HG03342 (cell line): Measurements from ENCODE around the gene MAP2K3.
A peak's percentile ranks its signal among the peaks of the same experiment; 100 is the strongest.

Source experiments
- ATAC-seq: cut with Tn5 transposase; IDR thresholded peaks from one replicate; pipeline ENCODE4 v1.9.1; 2021; ENCODE audit warnings: mild to moderate bottlenecking, moderate library complexity; ENCODE audit not compliant: unreplicated experiment

MAP2K3 gene

GRCh38 chr17:21282231-21282630 lies 2.3 kb upstream of the MAP2K3 start:
- ATAC-seq: no peak

- no peak for ATAC-seq
These were observed 1.7 kb upstream of the MAP2K3 start for GRCh38 chr17:21282850-21283249.

GRCh38 chr17:21283482-21284318 lies 811 bp upstream of the MAP2K3 start:
- ATAC-seq: peak; percentile 12

GRCh38 chr17:21285164-21286065 lies 904 bp downstream of the MAP2K3 start:
- ATAC-seq: no peak

- ATAC-seq: no peak
These were observed 1.7 kb downstream of the MAP2K3 start for GRCh38 chr17:21286066-21286770.

GRCh38 chr17:21286909-21287702 lies 2.6 kb downstream of the MAP2K3 start:
- ATAC-seq: no peak

- peak; percentile 28 for ATAC-seq
These were observed 3.4 kb downstream of the MAP2K3 start for GRCh38 chr17:21287703-21288449.

- peak; percentile 22 for ATAC-seq
These were observed 4.1 kb downstream of the MAP2K3 start for GRCh38 chr17:21288571-21289017.

- no peak for ATAC-seq
These were observed 4.8 kb downstream of the MAP2K3 start for GRCh38 chr17:21289175-21289901.

GRCh38 chr17:21289902-21290571 lies 5.5 kb downstream of the MAP2K3 start:
- ATAC-seq: no peak

GRCh38 chr17:21291357-21291756 lies 6.8 kb downstream of the MAP2K3 start:
- ATAC-seq: no peak

GRCh38 chr17:21291862-21292261 lies 7.4 kb downstream of the MAP2K3 start:
- no peak for ATAC-seq

- ATAC-seq: no peak
These were observed 8.6 kb downstream of the MAP2K3 start for GRCh38 chr17:21292867-21293830.

- no peak for ATAC-seq
These were observed 9.3 kb downstream of the MAP2K3 start for GRCh38 chr17:21293831-21294210.

- no peak for ATAC-seq
These were observed 10.0 kb downstream of the MAP2K3 start for GRCh38 chr17:21294321-21295035.

GRCh38 chr17:21295036-21295952 lies 10.8 kb downstream of the MAP2K3 start:
- ATAC-seq: no peak
